Panc1 (cell line): Measurements from ENCODE around the gene OTUD7B.

Experiments
- CTCF ChIP-seq: fragments of 450-650 bp; IDR thresholded peaks from 2 replicates; pipeline ENCODE4 v1.5.1; 2017; ENCODE audit warnings: mild to moderate bottlenecking
- POLR2AphosphoS5 ChIP-seq: IDR thresholded peaks from 2 replicates; pipeline ENCODE4 v1.6.1; 2012; ENCODE audit warnings: mild to moderate bottlenecking, low read depth, low read length, moderate library complexity
- SIN3A ChIP-seq: IDR thresholded peaks from 2 replicates; pipeline ENCODE4 v1.6.1; 2012; ENCODE audit warnings: low read depth, mild to moderate bottlenecking, low read length, moderate library complexity, borderline replicate concordance; ENCODE audit not compliant: insufficient read depth
- TCF7L2 ChIP-seq: IDR thresholded peaks from 2 replicates; pipeline ENCODE4 v1.6.1; 2011; ENCODE audit warnings: mild to moderate bottlenecking, low read depth, low read length, inconsistent platforms

DNA sequence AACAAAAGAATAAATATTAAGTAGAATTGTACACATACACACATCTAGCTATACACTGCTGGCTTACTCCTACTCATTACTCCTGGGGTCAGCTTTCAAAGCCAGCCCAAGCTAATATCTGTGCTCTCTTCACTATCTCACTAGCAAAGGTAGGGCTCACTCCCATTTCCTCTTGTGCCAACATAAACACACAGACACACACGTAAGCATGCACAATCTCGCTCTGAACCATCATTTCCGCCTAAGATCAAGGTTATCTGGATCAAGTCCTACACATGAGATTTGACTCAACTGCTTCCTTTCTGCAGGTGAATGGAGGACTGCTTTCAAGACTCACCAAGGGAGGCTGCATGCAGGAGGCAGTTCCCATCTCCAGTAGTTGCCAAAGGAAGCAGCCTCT lies 45.1 kb downstream of the OTUD7B start:
- TF ChIP-seq CTCF = no peak
- TF ChIP-seq SIN3A = no peak
- TF ChIP-seq TCF7L2 = no peak
- TF ChIP-seq POLR2AphosphoS5 = no peak
